Neural progenitor cell (in vitro differentiated cells): ENCODE results near the gene UBE2S. TPM values are rescaled to one million over a fixed set of nuclear protein-coding genes. Genes with fewer than 3 reads are reported as not detected.

Experiments
- DNase-seq: peaks from one replicate; pipeline ENCODE4 v3.0.0-alpha.2; 2016; ENCODE audit warnings: low spot score
- H2AFZ ChIP-seq: fragments of 200-600 bp; sonication (generic); replicated peaks from 2 replicates; pipeline ENCODE4 v1.6.1; 2016; ENCODE audit warnings: antibody characterized with exemption
- H3F3A ChIP-seq: fragments of 200-600 bp; sonication (generic); 2 replicates; pipeline ENCODE4 v1.6.1; 2016; ENCODE audit warnings: antibody characterized with exemption, low read depth
- H3K27ac ChIP-seq: fragments of 200-600 bp; sonication (generic); 2 replicates; pipeline ENCODE4 v1.5.1; 2016; ENCODE audit warnings: mild to moderate bottlenecking
- H3K27me3 ChIP-seq: fragments of 200-600 bp; sonication (generic); 2 replicates; pipeline ENCODE4 v1.6.1; 2016; ENCODE audit warnings: mild to moderate bottlenecking, moderate library complexity
- H3K36me3 ChIP-seq: fragments of 200-600 bp; sonication (generic); 2 replicates; pipeline ENCODE4 v1.5.1; 2016
- H3K4me1 ChIP-seq: fragments of 200-600 bp; sonication (generic); 2 replicates; pipeline ENCODE4 v1.6.1; 2016; ENCODE audit warnings: mixed run types
- H3K4me2 ChIP-seq: fragments of 200-600 bp; sonication (generic); 2 replicates; pipeline ENCODE4 v1.6.1; 2016
- H3K4me3 ChIP-seq: fragments of 200-600 bp; sonication (generic); 2 replicates; pipeline ENCODE4 v1.5.1; 2016
- H3K79me2 ChIP-seq: fragments of 200-600 bp; sonication (generic); 2 replicates; pipeline ENCODE4 v1.6.1; 2016; ENCODE audit warnings: low read depth
- H3K9ac ChIP-seq: fragments of 200-600 bp; sonication (generic); 2 replicates; pipeline ENCODE4 v1.6.1; 2016
- H3K9me3 ChIP-seq: fragments of 200-600 bp; sonication (generic); 2 replicates; pipeline ENCODE4 v1.5.1; 2016; ENCODE audit warnings: low read depth
- H4K20me1 ChIP-seq: fragments of 200-600 bp; sonication (generic); 2 replicates; pipeline ENCODE4 v1.6.1; 2016; ENCODE audit warnings: low read depth
- H3K27ac Mint-ChIP-seq: 3 replicates; pipeline ENCODE4 v1.8.0; 2021; ENCODE audit warnings: mixed read lengths
- H3K27me3 Mint-ChIP-seq: 2 replicates; pipeline ENCODE4 v1.8.0; 2022; ENCODE audit warnings: low read depth, mild to moderate bottlenecking, inconsistent platforms, moderate library complexity, mixed read lengths; ENCODE audit not compliant: insufficient read depth
- H3K36me3 Mint-ChIP-seq: 3 replicates; pipeline ENCODE4 v1.8.0; 2021; ENCODE audit warnings: mixed read lengths
- H3K4me1 Mint-ChIP-seq: 3 replicates; pipeline ENCODE4 v1.8.0; 2021; ENCODE audit warnings: mixed read lengths
- H3K4me3 Mint-ChIP-seq: 3 replicates; pipeline ENCODE4 v1.8.0; 2021; ENCODE audit warnings: mild to moderate bottlenecking, moderate library complexity, mixed read lengths
- H3K9me3 Mint-ChIP-seq: 3 replicates; pipeline ENCODE4 v1.8.0; 2020; ENCODE audit warnings: mixed read lengths
- CTCF ChIP-seq: fragments of 200-600 bp; sonication (generic); IDR thresholded peaks from 2 replicates; pipeline ENCODE4 v1.5.1; 2017; ENCODE audit warnings: antibody characterized with exemption, mild to moderate bottlenecking
- EZH2 ChIP-seq: fragments of 200-600 bp; sonication (generic); IDR thresholded peaks from 2 replicates; pipeline ENCODE4 v1.6.1; 2017; ENCODE audit warnings: antibody characterized with exemption, mild to moderate bottlenecking, moderate library complexity
- EZH2phosphoT487 ChIP-seq: fragments of 200-600 bp; sonication (generic); IDR thresholded peaks from 2 replicates; pipeline ENCODE4 v1.6.1; 2017; ENCODE audit warnings: antibody characterized with exemption
- total RNA-seq: library from RNA; depleted of rRNA; stranded (reverse); fragments of >200 nt; gene quantifications from 2 replicates; pipeline ENCODE4 v1.2.3, GENCODE V29; 2015; ENCODE audit warnings: low replicate concordance

The UBE2S gene
- total RNA-seq, 1 donor from 2014 or later = 118 TPM

- Histone ChIP-seq H3K4me3 (no peak overlapping the region), H3K27ac (no peak overlapping the region), H3F3A (peaks cover 36% of the 10 kb centered on the region), H4K20me1 (peaks cover 31% of the 10 kb centered on the region), H3K4me2 (no peak overlapping the region), H3K27me3 (peaks cover 99% of the 10 kb centered on the region), H3K9ac (no peak overlapping the region), H2AFZ (no peak overlapping the region), H3K36me3 (no peaks in the 10 kb centered on the region), H3K4me1 (peaks cover 5% of the 10 kb centered on the region), H3K79me2 (no peaks in the 10 kb centered on the region), H3K9me3 (no peaks in the 10 kb centered on the region)
- no peak for DNase-seq
- peaks cover 26% of the 10 kb centered on the region for H3K4me1 Mint-ChIP-seq
- no peak overlapping the region for H3K27ac Mint-ChIP-seq
- H3K36me3 Mint-ChIP-seq = no peaks in the 10 kb centered on the region
- peaks cover 31% of the 10 kb centered on the region for H3K27me3 Mint-ChIP-seq
- H3K9me3 Mint-ChIP-seq = peaks cover 9% of the 10 kb centered on the region
- peak overlapping the region; percentile 76 for H3K4me3 Mint-ChIP-seq
- TF ChIP-seq EZH2 (peak; percentile 54), CTCF (no peak), EZH2phosphoT487 (no peak)
Measured at GRCh38 chr19:55443824-55444480, 36.4 kb upstream of the UBE2S start.

- H3K27me3 ChIP-seq = peaks cover 100% of the 10 kb centered on the region
- no peaks in the 10 kb centered on the region for H3K79me2 ChIP-seq
- Mint-ChIP-seq H3K4me1 (peaks cover 26% of the 10 kb centered on the region), H3K4me3 (peak within 1 kb of the TSS; percentile 77), H3K36me3 (no peaks in the 10 kb centered on the region), H3K27me3 (peaks cover 36% of the 10 kb centered on the region), H3K27ac (no peak within 1 kb of the TSS), H3K9me3 (peaks cover 11% of the 10 kb centered on the region)
- H2AFZ ChIP-seq = no peak within 1 kb of the TSS
- peaks cover 33% of the 10 kb centered on the region for H4K20me1 ChIP-seq
- no peak within 1 kb of the TSS for H3K9ac ChIP-seq
- peaks cover 36% of the 10 kb centered on the region for H3F3A ChIP-seq
- TF ChIP-seq CTCF (peak; percentile 4), EZH2phosphoT487 (no peak), EZH2 (peak; percentile 69)
- H3K9me3 ChIP-seq = no peaks in the 10 kb centered on the region
- peak within 1 kb of the TSS; percentile 68 for H3K4me2 ChIP-seq
- peak; percentile 48 for DNase-seq
- no peaks in the 10 kb centered on the region for H3K36me3 ChIP-seq
- H3K4me3 ChIP-seq = peak within 1 kb of the TSS; percentile 9
- peaks cover 5% of the 10 kb centered on the region for H3K4me1 ChIP-seq
- no peak within 1 kb of the TSS for H3K27ac ChIP-seq
Measured at GRCh38 chr19:55443045-55443823, 35.6 kb upstream of the UBE2S start, which contains the start of gene SHISA7. Gene SHISA7 (minus strand): TSS chr19:55443300. CDS start chr19:55442863, 437 bp downstream.

- H3K27ac ChIP-seq = no peak overlapping the region
- peaks cover 5% of the 10 kb centered on the region for H3K4me1 ChIP-seq
- no peaks in the 10 kb centered on the region for H3K79me2 ChIP-seq
- no peaks in the 10 kb centered on the region for H3K36me3 ChIP-seq
- H3K9ac ChIP-seq = no peak overlapping the region
- H3K9me3 ChIP-seq = no peaks in the 10 kb centered on the region
- TF ChIP-seq EZH2phosphoT487 = no peak
- TF ChIP-seq EZH2 = no peak
- TF ChIP-seq CTCF = no peak
- Mint-ChIP-seq H3K27me3 (peaks cover 41% of the 10 kb centered on the region), H3K27ac (no peak overlapping the region), H3K4me3 (peak overlapping the region; percentile 71), H3K4me1 (peaks cover 26% of the 10 kb centered on the region), H3K9me3 (peaks cover 11% of the 10 kb centered on the region), H3K36me3 (no peaks in the 10 kb centered on the region)
- peaks cover 40% of the 10 kb centered on the region for H4K20me1 ChIP-seq
- DNase-seq = peak; percentile 48
- peak overlapping the region; percentile 9 for H3K4me3 ChIP-seq
- peak overlapping the region; percentile 68 for H3K4me2 ChIP-seq
- peaks cover 100% of the 10 kb centered on the region for H3K27me3 ChIP-seq
- no peak overlapping the region for H2AFZ ChIP-seq
- H3F3A ChIP-seq = peaks cover 32% of the 10 kb centered on the region
Measured at GRCh38 chr19:55442372-55442961, 34.9 kb upstream of the UBE2S start.
